ENCODE data around the gene MLNR. TPM values are rescaled to one million over a fixed set of nuclear protein-coding genes. Genes with fewer than 3 reads are reported as not detected.

MLNR gene
- total RNA-seq, 2 experiments from 2014 or later: not detected

- ChIA-PET CTCF (ENCODE audit: unreplicated experiment) (interaction anchor here (0.9 to 1.4 kb wide), 2 partner anchors 13 to 32 kb away, joined by 3 read pairs; no protein-coding TSS in a partner anchor), POLR2A (interaction anchor here (0.8 to 1.6 kb wide), 8 partner anchors 9 to 419 kb away, joined by 3 to 5 read pairs (median 4); no protein-coding TSS in a partner anchor)
- peak; percentile 69 for TF ChIP-seq CTCF (conservative IDR thresholded peaks at IDR 0.05; ENCODE audit: low read length)
- TF ChIP-seq EZH2phosphoT487 (IDR thresholded peaks at IDR 0.05; ENCODE audit: borderline replicate concordance, low read depth, low read length): no peak
- Histone ChIP-seq H4K20me1 (ENCODE audit: insufficient read depth, low read length) (no peaks in the 10 kb centered on the region), H3K79me2 (ENCODE audit: insufficient read depth, low read depth, low read length) (peaks cover 13% of the 10 kb centered on the region; the same call in 1 of the 2 replicates), H3K4me2 (ENCODE audit: low read length) (peak overlapping the region; percentile 79), H3K27ac (ENCODE audit: low read depth, low read length, poor library complexity, severe bottlenecking) (peak overlapping the region; percentile 25), H3K4me1 (ENCODE audit: insufficient read depth, low read length, poor library complexity, severe bottlenecking) (peaks cover 11% of the 10 kb centered on the region), H3K9me3 (ENCODE audit: low read length) (no peaks in the 10 kb centered on the region), H3K36me3 (ENCODE audit: insufficient read depth, low read length) (peaks cover 23% of the 10 kb centered on the region), H2AFZ (ENCODE audit: low read length) (peak overlapping the region; percentile 92), H3K9me2 (ENCODE audit: insufficient read depth, low read length) (0 out of 2 replicates have a peak, but pooled peaks cover 6% of the 10 kb centered on the region), H3K4me3 (ENCODE audit: low read depth, low read length, poor library complexity, severe bottlenecking) (peak overlapping the region; percentile 83)
- intact Hi-C loops (cut with micrococcal nuclease; ENCODE audit: unreplicated experiment): loop anchor here (5.0 kb wide), 2 partner anchors 189 to 359 kb away; no protein-coding TSS in a partner anchor
- BruUV-seq (replicated peaks): no TSS peak
- DNase-seq (ENCODE audit: low spot score): peak; percentile 30
Observed at GRCh38 chr13:49248622-49249002, 28.5 kb downstream of the MLNR start.

- no peak overlapping the region for H3K4me3 ChIP-seq (ENCODE audit: low read depth, low read length, poor library complexity, severe bottlenecking)
- intact Hi-C loops (cut with micrococcal nuclease; ENCODE audit: unreplicated experiment): no loop called here
- ChIA-PET POLR2A (interaction anchor here (0.5 kb wide), 1 partner anchor 214 kb away, joined by 3 read pairs; no protein-coding TSS in a partner anchor), CTCF (ENCODE audit: unreplicated experiment) (no interaction called here)
- no peaks in the 10 kb centered on the region for H3K9me3 ChIP-seq (ENCODE audit: low read length)
- no peak overlapping the region for H2AFZ ChIP-seq (ENCODE audit: low read length)
- peaks cover 11% of the 10 kb centered on the region for H3K4me1 ChIP-seq (ENCODE audit: insufficient read depth, low read length, poor library complexity, severe bottlenecking)
- no peak for TF ChIP-seq EZH2phosphoT487 (IDR thresholded peaks at IDR 0.05; ENCODE audit: borderline replicate concordance, low read depth, low read length)
- no peak for TF ChIP-seq CTCF (conservative IDR thresholded peaks at IDR 0.05; ENCODE audit: low read length)
- H3K36me3 ChIP-seq (ENCODE audit: insufficient read depth, low read length): peaks cover 49% of the 10 kb centered on the region
- no peak for DNase-seq (ENCODE audit: low spot score)
- H3K27ac ChIP-seq (ENCODE audit: low read depth, low read length, poor library complexity, severe bottlenecking): no peak overlapping the region
- peaks cover 13% of the 10 kb centered on the region; the same call in 1 of the 2 replicates for H3K79me2 ChIP-seq (ENCODE audit: insufficient read depth, low read depth, low read length)
- no TSS peak for BruUV-seq (replicated peaks)
- H4K20me1 ChIP-seq (ENCODE audit: insufficient read depth, low read length): no peaks in the 10 kb centered on the region
- 0 out of 2 replicates have a peak, but pooled peaks cover 6% of the 10 kb centered on the region for H3K9me2 ChIP-seq (ENCODE audit: insufficient read depth, low read length)
- no peak overlapping the region for H3K4me2 ChIP-seq (ENCODE audit: low read length)
Observed at GRCh38 chr13:49251326-49251725, 31.2 kb downstream of the MLNR start.

- intact Hi-C loops (cut with micrococcal nuclease; ENCODE audit: unreplicated experiment): no loop called here
- no peaks in the 10 kb centered on the region for H3K9me3 ChIP-seq (ENCODE audit: low read length)
- no peak for DNase-seq (ENCODE audit: low spot score)
- TF ChIP-seq EZH2phosphoT487 (IDR thresholded peaks at IDR 0.05; ENCODE audit: borderline replicate concordance, low read depth, low read length): no peak
- no peak for TF ChIP-seq CTCF (conservative IDR thresholded peaks at IDR 0.05; ENCODE audit: low read length)
- no peak overlapping the region for H3K4me3 ChIP-seq (ENCODE audit: low read depth, low read length, poor library complexity, severe bottlenecking)
- H3K36me3 ChIP-seq (ENCODE audit: insufficient read depth, low read length): peaks cover 67% of the 10 kb centered on the region
- H3K27ac ChIP-seq (ENCODE audit: low read depth, low read length, poor library complexity, severe bottlenecking): no peak overlapping the region
- CTCF ChIA-PET (ENCODE audit: unreplicated experiment): no interaction called here
- H4K20me1 ChIP-seq (ENCODE audit: insufficient read depth, low read length): no peaks in the 10 kb centered on the region
- H3K4me1 ChIP-seq (ENCODE audit: insufficient read depth, low read length, poor library complexity, severe bottlenecking): peaks cover 11% of the 10 kb centered on the region
- H3K9me2 ChIP-seq (ENCODE audit: insufficient read depth, low read length): no peaks in the 10 kb centered on the region
- H2AFZ ChIP-seq (ENCODE audit: low read length): no peak overlapping the region
- POLR2A ChIA-PET: no interaction called here
- H3K4me2 ChIP-seq (ENCODE audit: low read length): no peak overlapping the region
- peaks cover 11% of the 10 kb centered on the region; the same call in 1 of the 2 replicates for H3K79me2 ChIP-seq (ENCODE audit: insufficient read depth, low read depth, low read length)
- no TSS peak for BruUV-seq (replicated peaks)
Observed at GRCh38 chr13:49253310-49253709, 33.2 kb downstream of the MLNR start.

Measured in OCI-LY7 (cell line).